Lower leg skin (tissue), 4 donors: ENCODE measurements around the gene MIER1. TPM values are rescaled to one million over a fixed set of nuclear protein-coding genes. Genes with fewer than 3 reads are reported as not detected.

Experiments
- DNase-seq, 2 donors: peaks; one replicate each; pipeline ENCODE4 v3.0.0-alpha.2; 2019; ENCODE audit warnings: low spot score in 2 of 2
- H3K4me3 ChIP-seq: fragments of 200-600 bp; sonication (generic); 2 replicates; pipeline ENCODE4 v1.5.1; 2017; ENCODE audit warnings: mild to moderate bottlenecking, low read depth; ENCODE audit not compliant: poor library complexity, severe bottlenecking
- POLR2A ChIP-seq, 2 donors: fragments of 450-650 bp; IDR thresholded peaks; one replicate each; pipeline ENCODE4 v1.6.1; 2016 to 2017; ENCODE audit warnings: antibody characterized with exemption in 2 of 2, mild to moderate bottlenecking in 1 of 2, moderate library complexity in 1 of 2
- WGBS, 2 donors: methylation state at CpG; one replicate each; pipeline ENCODE4 v1.1.5; 2018; 5-methylcytosine and 5-hydroxymethylcytosine counted together
- intact Hi-C: fragments of 100-400 bp; cut with DNase I; formaldehyde crosslinking; loops from one replicate; pipeline ENCODE4 v1.15.0; 2023; ENCODE audit warnings: low total_unique reads
- total RNA-seq, 4 donors: library from RNA; depleted of rRNA; stranded (reverse); fragments of >200 nt; gene quantifications; one replicate each; pipeline ENCODE4 v1.1.0, GENCODE V29; 2016
- TF ChIP-seq, protein P1 (sequence below), 3 donors: fragments of 450-650 bp; IDR thresholded peaks; one replicate each; pipeline ENCODE4 v1.5.1; 2016; ENCODE audit warnings: antibody characterized with exemption in 3 of 3, mild to moderate bottlenecking in 3 of 3, moderate library complexity in 2 of 3

Gene MIER1
- total RNA-seq, 4 donors from 2014 or later = 17.0 to 26.5 (median 21.0) TPM

DNA sequence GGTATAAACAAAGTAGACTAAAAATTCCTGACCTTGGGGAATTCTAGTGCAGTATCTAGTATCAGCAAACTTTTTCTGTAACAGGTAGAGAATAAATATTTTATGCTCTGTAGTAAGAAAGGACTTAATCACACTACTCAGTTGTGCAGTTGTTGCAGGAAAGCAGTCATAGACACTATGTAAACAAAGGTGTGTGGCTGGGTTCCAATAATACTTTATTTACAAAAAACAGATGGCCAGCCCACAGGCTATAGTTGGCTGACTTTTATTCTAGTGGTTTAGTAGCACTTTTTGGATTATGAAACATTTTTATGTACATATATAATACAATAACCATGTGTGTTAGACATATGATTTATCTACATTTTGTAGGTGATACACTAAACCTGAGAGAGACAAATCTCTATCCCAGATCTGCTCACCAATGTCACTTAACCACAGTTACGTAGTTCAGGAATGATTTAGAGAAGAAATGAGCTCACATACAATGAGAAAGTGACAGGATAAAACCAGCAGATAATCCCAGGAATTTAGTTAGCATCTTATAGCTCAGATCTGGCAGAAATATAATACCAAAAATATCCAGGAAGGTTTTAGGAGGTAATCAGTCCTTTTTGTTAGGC is 56.1 kb downstream of the MIER1 start:
- 73 to 74% methylated on average over 1 of the region's 1 CpG for WGBS, 2 donors
- intact Hi-C loops = no loop called here
- DNase-seq = no peak
- no peak overlapping the region for H3K4me3 ChIP-seq
- TF ChIP-seq, protein P1, sequence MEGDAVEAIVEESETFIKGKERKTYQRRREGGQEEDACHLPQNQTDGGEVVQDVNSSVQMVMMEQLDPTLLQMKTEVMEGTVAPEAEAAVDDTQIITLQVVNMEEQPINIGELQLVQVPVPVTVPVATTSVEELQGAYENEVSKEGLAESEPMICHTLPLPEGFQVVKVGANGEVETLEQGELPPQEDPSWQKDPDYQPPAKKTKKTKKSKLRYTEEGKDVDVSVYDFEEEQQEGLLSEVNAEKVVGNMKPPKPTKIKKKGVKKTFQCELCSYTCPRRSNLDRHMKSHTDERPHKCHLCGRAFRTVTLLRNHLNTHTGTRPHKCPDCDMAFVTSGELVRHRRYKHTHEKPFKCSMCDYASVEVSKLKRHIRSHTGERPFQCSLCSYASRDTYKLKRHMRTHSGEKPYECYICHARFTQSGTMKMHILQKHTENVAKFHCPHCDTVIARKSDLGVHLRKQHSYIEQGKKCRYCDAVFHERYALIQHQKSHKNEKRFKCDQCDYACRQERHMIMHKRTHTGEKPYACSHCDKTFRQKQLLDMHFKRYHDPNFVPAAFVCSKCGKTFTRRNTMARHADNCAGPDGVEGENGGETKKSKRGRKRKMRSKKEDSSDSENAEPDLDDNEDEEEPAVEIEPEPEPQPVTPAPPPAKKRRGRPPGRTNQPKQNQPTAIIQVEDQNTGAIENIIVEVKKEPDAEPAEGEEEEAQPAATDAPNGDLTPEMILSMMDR (IDR thresholded peaks at IDR 0.05) = no peak
- TF ChIP-seq POLR2A (IDR thresholded peaks at IDR 0.05) = no peak

DNA sequence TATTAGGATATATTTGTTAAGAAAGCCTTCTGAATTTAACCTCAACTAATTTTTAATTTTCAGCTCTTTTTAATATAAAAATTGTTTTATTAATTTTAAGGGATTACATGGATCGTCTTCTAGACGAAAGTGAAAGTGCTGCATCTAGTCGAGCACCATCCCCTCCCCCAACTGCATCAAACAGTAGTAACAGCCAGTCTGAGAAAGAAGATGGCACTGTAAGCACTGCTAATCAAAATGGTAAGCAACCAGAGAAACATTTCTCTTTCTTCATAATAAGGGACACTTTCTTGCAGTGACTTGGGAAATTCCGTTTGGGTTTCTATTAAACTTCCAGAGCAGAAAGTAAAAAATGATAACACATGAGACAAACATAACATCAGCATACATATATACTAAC is 56.9 kb downstream of the MIER1 start:
- DNase-seq = no peak
- H3K4me3 ChIP-seq = no peak overlapping the region
- TF ChIP-seq, protein P1 (IDR thresholded peaks at IDR 0.05) = no peak
- TF ChIP-seq POLR2A (IDR thresholded peaks at IDR 0.05) = no peak
- intact Hi-C loops = no loop called here
- 60 to 63% methylated on average over 4 of the region's 4 CpGs for WGBS, 2 donors

DNA sequence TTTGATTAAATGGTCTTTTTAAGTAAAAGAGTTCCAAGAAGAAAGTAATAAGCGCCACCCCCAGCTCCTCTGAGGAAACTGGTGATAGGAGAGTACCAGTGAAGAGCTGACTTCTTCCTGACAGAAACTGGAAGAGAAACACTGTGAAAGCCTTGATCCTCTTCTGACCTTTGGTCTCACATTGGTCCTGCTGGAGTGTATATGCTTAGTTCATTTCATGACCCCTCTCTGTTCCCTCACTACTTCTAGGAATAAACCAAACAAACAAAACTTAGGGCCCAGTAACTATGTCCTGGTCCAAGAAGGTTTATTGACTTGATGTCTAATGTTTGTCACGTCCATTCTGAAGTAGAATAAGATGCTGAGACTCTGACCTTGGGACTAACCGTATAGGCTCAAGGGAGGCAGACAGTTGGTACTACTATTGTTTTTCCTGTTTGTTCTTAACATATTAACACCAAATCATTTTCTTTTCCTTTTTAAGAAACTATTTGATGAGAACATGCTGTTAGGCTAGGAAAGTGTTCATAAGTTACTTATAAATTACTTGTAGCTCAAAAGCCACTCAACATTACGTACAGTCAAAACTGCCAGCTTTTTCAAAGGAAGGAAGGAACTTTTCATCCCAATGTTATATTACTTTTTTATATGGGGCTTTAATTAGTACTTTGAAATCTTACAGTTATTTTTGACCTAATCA is 57.9 kb downstream of the MIER1 start:
- H3K4me3 ChIP-seq = no peak overlapping the region
- intact Hi-C loops = no loop called here
- DNase-seq = no peak
- WGBS, 2 donors = 91 to 95% methylated on average over 4 of the region's 4 CpGs
- TF ChIP-seq, protein P1 (IDR thresholded peaks at IDR 0.05) = no peak
- no peak for TF ChIP-seq POLR2A (IDR thresholded peaks at IDR 0.05)

DNA sequence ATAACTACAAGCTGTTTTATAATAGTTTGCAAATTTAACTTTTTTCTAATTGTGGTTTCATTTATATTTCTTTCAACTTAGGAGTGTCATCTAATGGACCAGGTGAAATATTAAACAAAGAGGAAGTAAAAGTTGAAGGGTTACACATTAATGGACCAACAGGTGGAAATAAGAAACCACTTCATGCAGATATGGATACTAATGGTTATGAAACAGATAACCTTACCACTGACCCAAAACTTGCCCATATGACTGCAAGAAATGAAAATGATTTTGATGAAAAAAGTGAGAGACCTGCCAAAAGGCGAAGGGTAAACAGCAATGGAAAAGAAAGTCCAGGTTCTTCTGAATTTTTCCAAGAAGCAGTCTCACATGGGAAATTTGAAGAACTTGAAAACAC is 59.7 kb downstream of the MIER1 start:
- WGBS, 2 donors = 93 to 94% methylated on average over 1 of the region's 1 CpG
- intact Hi-C loops = no loop called here
- H3K4me3 ChIP-seq = no peak overlapping the region
- TF ChIP-seq, protein P1 (IDR thresholded peaks at IDR 0.05) = no peak
- TF ChIP-seq POLR2A (IDR thresholded peaks at IDR 0.05) = no peak
- DNase-seq = no peak

DNA sequence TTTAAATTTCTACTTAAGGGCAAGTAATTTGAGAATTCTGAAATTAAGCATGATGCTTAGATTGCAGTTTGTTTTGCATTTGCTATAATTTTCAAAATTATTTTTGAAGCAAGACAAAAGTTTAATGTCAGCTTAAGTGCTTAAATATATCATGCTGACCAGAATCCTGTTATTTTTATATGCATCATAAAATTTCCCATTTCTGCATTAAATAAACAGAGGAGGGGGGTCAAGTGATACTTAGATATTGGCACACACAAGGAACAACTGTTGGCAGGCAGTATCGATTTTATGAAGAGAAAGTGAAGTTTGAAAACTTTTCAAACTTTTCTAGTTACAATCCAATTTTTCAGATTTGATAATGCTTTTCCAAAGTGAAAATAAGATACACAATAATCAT is 61.0 kb downstream of the MIER1 start:
- intact Hi-C loops = no loop called here
- no peak overlapping the region for H3K4me3 ChIP-seq
- DNase-seq = no peak
- WGBS, 2 donors = 32 to 41% methylated on average over 1 of the region's 1 CpG
- TF ChIP-seq, protein P1 (IDR thresholded peaks at IDR 0.05) = no peak
- TF ChIP-seq POLR2A (IDR thresholded peaks at IDR 0.05) = no peak
